Activated T-cell treated with anti-CD3 and anti-CD28 coated beads for 48 hours (primary cell): ENCODE measurements around the gene PLEKHA1.

Experiments
- DNase-seq: peaks from one replicate; pipeline ENCODE4 v3.0.0-alpha.2; 2020; ENCODE audit warnings: low read depth

PLEKHA1 gene

DNA sequence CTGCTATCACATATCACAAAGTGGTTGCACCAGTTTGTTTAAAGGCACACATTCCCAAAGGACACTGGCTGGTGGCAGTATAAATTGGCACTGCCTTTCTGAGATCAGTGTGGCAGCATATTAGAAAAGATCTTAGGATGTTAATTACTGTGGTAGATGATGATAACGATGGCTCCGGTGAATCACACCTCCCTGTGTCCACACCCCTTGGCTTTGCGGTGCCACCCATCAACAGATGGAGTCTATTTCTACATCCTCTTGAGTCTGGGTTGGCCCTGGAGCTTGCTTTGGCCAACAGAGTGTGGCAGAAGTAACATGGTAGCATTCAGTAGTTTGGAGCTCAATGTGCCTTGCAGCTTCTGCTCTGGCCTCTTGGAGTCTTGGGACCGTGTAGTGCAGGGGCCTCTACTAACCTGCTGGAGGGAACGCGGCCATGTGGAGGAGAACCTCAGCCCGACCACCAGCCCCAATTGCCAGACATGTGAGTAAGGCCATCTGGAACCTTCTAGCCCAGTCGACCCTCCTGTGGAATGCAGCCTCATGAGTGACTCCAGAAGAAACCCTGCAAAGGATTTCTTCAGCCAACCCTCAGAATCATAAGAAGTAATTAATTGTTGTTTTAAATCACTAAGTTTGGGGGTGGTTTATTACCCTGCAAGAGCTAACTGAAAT lies 27.2 kb upstream of the PLEKHA1 start:
- DNase-seq: no peak

DNA sequence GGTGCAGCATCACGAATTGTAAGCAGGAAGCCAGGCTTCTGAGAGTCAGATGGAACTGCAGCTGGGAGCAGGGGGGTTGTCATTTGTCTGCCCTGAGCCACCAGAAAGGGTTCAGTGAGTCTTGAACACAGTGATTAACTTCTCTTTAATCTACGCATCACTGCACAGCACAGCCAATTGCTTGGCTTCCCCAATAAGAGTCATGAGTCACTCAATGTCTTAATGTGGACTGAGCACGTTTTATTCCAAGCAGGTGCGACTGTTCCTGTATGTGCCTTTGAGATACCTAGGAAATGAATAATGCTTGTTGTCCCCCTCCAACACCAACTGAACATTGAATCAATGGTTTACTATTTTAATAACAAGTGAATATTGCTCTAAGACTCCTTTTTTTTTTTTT lies 26.0 kb upstream of the PLEKHA1 start:
- no peak for DNase-seq

DNA sequence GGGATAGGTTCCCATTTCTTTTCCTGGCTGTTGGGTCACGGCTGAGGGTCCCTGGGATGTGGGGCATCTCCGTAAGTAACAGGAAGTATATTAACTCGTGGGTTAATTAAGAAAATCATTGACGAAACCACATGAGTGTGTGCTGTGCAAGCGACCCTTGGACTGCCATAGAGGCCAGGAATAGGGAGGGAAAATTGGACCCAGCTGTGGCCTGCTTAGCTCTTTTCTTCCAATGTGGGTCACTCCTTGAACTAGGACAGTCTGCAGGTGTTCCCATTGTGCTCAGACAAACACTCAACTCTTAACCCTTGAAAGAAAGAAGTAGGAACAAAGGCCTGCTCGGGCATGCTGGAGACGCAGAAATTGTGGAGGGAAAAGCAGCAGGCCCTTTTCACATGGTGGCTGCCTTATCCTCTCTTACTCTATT lies 25.6 kb upstream of the PLEKHA1 start:
- DNase-seq: no peak

DNA sequence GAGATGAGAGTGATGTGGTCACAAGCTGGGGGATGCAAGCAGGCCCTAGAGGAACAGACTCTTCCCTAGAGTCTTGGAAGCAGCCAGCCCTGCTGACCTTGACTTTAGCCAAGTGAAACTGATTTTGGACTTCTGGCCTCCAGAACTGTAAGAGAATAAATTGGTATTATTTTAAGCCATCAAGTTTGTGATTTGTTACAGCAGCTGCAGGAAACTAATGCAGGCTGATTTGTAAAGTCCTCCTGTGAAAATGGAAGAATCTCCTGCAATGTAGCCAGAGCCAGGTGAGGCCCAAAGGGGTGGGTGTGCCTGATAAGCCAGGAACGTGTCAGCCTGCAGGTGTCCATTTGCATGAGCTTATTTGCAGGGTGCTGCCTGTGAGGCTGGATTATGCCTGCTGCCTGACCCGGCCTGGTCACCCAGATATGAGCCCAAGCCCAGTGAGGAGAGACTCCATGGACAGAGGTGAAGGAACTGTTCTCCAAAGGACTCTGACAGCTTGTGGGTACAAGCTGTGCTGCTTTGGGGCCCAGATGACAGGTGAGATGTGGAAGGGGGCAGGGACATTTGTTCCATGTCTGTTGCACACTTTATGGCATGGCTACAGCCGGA lies 24.6 kb upstream of the PLEKHA1 start:
- no peak for DNase-seq

DNA sequence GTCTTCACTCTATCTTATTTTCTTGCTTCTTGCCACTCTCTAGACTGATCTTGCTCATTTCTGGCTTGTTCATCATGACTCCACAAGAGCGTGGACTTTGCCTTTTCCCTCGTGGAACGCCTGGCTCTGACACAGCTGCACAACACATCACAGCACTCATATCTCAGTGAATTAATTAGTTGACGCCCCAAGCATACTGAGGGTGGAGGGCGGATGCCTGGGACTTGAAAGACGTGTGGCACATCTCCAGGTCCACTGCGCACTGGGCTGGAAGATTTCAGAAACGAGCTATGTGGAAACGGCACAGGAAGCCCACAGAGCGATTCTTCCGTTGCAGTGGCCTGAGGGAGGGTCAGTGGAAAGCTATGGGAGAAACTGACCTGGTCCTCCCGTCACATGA lies 23.6 kb upstream of the PLEKHA1 start:
- no peak for DNase-seq

DNA sequence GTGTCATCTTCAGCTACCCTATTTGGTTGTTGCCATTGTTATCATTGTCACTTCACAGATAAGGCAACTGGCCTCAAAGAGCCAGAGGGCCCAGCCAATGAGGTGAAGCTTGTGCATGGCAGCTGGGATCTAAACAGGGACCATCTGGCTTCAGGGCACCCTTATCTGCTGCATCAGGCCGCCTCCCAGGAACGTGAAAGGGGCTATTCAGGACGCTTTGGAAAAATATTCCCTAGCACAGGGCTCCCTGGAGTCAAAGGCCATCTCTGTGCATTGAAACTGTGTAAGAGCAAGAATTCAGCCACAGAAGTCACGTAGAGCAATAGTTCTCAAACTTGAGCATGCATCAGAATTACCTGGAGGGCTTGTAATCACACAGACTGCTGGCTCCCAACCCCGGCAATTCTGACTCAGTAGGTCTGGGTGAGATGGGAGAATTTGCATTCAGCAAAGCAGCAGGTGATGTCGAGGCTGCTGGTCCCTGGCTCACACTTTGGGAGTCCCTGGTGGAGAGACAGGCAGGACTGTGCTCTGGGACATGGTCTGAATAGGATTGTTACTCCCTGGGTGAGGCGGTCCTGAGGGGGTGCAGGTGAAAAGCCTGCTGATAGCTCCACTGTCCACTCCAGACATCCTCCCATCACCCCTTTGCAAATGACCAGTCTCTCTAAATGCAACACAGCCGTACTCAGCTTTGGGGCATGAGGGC lies 21.5 kb upstream of the PLEKHA1 start:
- DNase-seq: no peak

DNA sequence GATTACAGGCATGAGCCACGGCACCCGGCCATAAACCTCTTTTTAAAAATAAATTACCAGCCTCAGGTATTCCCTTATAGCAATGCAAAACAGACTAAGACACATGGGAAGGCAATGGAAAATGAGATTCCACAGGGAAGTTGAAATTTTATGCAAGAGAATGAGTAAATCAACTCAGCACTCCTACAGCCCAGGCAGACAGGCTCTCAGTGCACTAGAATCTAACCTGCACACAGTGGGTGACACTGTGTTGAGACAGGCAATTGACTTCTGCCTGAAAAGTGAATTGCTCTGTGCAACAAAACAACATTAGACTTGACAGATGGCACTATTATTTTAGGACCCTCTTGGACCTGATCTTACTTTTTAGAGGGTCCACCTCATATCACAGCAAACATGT lies 20.1 kb upstream of the PLEKHA1 start:
- no peak for DNase-seq

DNA sequence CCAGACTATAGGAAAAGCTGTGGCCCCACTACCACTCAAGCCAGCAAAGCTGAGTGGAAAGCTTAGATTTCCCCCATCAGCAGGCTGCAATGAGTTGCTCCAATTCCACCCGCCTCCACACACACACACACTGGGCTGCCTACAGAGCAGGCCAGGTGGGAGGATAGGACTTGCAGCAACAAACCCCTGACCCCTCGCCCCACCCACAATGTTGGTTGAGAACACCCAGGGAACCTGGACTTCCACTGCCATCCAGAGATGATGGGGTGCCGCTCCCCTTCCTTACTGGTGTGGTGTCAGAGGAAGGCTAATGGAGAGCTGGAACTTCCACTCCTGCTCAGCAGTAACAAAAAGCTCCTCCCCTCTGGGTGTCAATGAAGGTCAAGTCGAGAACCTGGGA lies 16.8 kb upstream of the PLEKHA1 start:
- no peak for DNase-seq

DNA sequence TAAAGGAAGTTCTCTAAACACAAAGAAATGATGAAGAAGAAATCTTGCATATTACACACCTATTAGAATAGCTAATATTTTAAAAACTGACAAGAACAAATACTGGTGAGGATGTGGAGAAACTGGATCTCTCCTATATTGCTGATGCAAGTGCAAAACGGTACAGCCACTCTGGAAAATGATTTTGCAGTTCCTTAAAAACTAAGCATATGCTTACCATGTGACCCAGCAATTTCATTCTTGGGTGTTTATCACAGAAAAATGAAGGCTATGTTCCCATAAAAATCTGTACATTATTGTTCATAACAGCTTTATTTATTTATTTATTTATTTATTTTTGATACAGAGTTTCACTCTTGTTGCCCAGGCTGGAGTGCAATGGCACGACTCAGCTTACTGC lies 14.9 kb upstream of the PLEKHA1 start:
- DNase-seq: no peak

DNA sequence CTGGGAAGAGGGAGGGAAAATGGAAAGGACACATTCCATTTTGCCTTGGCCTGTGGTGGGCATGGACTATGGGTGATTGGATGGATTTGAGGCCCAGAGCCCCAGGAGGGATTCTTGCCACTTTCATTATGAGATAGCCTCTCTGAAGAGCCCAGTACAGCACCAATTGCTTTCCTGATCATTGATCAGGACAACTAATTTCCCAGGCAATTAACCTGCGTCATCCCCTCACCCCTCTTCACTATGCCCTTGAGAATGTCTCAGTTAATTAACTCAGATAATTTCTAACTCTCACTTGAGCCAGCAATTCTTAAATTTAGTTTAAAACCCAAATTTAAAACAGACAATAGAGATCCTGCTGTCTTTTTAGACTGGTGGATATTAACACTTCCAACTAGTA lies 13.5 kb upstream of the PLEKHA1 start:
- no peak for DNase-seq

DNA sequence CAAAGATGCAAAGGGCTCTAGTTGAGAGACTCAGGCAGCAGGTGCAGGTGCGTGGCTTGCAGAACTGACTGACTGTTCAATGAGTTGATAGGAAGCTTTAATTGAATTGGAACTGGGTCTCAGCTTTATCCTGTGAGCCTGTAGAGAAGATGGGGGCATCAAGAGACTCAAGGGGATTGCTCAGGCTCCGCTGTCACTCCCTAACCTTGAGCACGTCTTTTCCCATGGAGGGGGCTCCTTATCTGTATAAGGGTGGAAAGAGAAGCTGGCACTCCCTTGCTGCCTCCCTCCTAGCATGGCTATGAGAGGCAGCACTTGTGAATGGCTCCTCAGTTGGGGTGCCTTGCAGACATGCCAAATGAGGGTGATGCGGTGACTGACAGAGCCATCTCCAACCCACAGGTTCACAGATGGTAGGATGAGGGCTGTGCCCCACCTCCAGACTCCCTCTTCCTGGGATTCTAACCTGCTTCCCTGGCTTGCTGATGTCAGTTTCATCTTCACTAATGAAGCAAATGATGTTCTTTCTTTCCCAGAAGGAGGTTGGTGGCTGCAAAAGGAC lies 12.4 kb upstream of the PLEKHA1 start:
- no peak for DNase-seq

DNA sequence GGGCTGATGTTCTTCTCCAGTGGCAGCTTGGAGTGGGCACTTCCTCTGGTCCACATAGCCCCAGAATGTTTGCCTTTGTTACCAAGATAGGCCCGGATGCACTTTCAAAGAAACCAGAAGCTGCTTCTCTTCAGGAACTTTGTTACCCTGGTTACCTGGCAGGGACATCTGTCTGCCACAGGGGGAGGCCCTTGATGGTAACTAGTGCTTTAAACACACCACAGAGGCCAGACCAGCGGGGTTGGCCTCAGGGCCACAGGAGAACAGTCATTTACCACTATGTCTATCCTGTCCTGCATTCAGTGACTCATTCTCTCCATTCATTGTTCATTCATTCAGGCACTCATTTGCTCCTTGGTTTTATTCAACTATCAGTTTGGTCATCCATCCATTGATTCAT lies 11.9 kb upstream of the PLEKHA1 start:
- no peak for DNase-seq

DNA sequence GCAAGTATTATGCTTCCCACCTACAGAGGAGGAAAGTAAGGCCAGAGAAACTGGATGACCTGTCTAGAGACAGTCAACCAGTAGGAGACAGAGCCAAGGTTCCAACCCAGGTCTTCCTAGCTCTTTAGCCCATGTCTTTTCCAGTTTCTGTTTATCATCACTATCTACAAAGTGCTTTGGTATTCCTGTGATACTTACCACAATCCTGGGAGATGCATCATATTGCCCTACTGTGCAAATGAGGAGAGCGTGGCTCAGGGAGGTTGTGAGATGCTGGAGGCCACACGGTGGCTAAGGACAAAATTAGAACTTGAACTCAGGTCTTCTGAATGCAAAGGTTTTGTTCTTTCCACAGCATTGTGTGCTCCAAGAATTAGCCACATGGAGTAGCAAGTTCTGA lies 11.2 kb upstream of the PLEKHA1 start:
- DNase-seq: no peak

DNA sequence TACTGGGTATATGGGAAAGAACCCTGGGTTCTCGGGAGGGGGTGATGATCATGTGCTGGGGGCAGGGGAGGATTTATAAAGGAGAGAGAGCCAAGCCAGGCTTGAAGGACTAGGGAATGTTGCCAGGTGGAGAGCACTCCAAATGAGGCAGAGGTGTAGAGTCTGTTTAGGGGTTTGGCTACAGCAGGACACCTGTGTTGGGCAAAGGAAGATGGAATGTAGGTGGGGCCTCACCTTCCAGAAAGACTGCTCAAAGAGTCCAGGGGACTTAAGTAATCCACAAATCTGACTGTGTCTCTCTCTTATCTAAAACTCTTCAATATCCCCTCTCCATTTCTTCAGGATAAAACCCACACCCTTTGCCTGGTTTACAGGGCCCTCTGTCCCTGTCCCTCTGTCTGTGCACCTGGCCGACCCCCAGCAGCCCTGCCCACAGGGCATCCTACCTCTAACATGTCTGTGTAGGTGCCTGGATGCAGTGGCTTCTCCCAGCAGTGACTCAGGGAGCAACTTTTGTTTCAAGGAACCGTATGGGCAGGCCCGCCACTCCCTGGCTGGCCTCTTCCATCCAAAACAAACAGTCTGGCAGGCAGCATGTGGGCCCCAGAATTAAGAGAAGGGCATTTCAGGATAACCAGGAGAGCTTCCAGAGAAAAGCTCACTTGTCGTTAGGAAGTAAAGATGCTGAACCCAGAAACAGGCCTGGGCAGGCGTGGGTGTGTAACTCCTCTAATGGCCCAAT lies 10.6 kb upstream of the PLEKHA1 start:
- no peak for DNase-seq

DNA sequence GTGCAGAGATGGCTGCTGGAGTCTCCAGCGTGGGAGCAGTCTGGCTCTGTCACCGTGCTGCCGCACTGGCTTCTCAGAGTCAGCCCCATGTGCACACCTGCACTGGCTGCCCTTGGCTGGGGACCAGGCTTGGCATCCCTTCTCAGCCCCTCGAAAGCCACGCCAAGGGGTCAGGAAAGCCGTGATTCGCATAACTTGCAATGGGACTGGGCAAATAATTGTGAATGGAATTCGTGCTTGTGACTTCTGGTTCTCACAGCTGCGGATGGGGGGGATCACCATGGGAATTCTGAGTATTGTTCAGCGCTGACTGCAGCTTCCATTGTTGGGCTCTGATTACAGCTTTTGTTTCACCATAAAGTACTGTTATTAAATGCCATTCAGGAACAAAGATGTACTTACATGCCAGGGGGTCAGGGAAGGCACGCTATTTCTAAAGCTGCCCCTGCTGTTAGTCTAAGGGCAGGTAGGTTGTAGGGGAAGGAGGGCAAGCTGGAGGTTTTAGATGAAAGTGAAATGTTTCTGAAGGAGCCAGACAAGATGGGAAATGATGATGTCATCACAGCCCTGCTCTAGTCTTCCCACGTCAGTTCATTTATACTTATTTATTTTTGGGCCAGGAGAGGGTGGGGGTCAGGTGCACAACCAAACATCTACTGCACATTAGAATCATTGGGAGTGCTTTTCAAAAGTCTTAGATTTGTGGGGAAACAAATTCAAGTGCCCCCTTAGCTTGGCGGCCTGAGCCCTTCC lies 5.8 kb upstream of the PLEKHA1 start:
- no peak for DNase-seq

DNA sequence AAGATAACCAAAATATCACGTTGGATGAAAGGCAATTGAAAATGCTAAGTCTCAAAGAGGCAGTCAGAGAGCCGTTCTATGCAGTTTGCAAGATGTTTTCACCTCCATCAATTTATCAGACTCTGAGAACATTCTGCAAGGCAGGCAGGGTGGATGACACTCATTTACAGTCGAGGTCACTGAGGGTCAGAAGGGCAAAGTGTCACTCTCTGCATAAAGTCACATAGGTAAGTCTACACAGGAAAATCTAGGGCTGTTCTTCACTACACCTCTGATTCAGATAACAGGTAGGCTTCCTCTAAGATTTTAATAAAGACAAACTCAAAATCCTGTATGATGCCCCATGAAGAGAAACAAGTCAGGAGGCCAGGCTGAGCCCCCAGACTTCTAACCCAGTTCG lies 1.4 kb upstream of the PLEKHA1 start:
- DNase-seq: no peak

DNA sequence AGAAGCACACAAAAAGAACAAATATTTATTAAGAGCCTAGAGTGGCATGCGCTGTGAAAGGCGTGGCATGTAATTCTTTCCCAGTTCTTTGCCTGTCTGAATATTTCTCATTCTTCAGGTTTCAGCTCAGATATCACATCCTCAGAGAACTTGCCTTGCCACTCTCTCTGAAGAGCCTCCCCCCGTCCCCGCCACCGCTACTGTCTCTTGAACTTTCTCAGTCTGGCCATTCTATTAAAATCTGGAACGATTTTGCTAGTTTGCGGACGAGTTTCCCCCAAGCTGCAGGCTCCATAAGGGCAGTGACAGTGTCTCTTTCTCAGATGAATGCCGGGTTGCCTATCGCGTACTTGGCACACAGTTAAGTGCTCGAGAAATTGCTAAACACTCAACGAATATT lies 787 bp upstream of the PLEKHA1 start:
- no peak for DNase-seq

DNA sequence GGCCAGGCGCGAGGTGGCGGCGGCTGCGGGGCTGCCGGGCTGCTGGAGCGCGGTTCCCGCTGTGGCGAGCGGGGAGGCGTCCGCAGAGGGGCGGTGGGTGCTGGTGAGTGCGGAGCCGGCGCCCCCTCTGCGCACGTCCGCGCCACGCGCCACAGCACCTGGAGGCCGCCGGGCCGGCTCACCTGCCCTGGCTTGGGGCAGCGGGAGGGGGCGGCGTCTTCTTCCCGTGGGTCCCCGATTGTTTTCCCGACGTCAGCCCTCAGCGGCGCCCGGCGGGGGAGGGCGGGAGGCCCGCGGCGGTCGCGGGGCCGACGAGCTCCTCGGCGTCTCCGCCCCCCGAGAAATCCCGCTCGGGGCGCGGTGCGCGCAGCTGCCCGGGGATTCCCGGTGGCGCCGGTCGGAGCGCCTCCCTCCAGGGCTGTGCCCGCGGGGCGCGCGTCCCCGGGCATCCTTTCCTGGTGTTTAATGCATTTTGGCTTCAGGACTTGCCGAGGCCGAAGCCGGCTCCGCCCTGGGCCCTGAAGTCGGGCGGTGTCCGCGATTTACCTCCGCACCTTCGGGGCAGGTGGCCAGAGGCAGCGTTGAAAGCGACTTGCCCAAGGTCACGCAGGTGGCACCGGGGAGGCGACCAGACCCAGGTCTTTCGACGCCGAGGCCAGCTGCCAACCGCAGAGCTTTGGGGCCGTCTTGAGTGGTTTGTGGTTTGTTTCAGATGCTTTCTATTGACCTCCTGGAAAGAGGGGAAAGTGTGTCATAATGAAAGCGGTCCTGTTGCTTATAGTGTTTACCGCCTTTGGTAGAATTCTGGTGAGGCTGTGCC lies 561 bp downstream of the PLEKHA1 start:
- peak; percentile 64 for DNase-seq

DNA sequence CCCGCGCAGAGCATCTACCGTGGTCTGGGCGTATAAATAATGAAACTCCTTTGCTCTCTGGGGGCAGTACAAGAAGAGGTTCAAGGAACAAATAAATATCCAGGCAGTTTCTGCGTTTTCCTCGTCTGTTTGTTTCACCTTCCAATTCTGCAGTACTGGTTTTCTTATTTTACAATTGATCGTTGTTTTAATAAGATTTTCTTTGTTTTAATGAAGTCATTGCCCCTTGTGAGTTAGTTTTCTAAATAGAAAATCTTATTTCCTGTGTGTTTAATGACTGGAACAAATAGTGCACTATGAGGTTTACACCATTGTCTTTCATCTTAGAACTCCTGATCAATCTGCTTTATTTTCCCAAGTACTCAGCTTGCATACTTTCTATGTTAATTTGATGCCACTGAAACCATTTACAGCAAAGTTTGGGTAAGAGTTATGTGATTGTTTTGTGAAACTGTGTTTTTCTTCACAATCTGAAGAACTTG lies 1.2 kb downstream of the PLEKHA1 start:
- no peak for DNase-seq

DNA sequence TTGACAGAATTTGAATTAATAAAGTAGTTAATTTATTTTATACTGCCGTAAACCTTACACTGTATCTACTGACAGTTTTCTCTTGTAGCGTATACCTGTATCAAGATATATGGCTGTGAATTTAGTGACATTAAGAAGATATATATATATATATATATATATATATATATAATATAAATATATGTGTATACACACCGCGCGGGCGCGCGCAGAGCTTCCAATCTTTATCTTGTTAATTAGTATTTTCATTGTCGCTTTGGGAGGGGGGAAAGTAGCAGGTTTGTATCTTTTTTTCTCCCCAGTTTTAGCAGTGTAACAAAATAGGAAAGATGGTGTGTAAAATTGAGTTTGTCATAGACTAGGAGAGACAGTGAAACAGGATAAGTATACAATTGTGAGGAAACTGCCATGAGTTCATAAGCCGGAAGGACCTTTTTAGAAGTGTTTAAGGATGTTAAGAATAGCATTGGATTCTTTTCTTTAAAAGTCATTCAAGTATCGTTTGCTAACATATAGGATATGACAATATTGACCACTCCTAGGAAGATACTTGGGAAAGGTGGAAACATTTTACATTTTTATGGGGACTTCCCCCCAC lies 2.0 kb downstream of the PLEKHA1 start:
- no peak for DNase-seq
